ENCODE measurements around the gene PRPF6. TPM values are rescaled to one million over a fixed set of nuclear protein-coding genes. Genes with fewer than 3 reads are reported as not detected.
A peak's percentile ranks its signal among the peaks of the same experiment; 100 is the strongest.

The PRPF6 gene
- total RNA-seq, 2 experiments from 2014 or later: 50.6 to 51.3 TPM

DNA sequence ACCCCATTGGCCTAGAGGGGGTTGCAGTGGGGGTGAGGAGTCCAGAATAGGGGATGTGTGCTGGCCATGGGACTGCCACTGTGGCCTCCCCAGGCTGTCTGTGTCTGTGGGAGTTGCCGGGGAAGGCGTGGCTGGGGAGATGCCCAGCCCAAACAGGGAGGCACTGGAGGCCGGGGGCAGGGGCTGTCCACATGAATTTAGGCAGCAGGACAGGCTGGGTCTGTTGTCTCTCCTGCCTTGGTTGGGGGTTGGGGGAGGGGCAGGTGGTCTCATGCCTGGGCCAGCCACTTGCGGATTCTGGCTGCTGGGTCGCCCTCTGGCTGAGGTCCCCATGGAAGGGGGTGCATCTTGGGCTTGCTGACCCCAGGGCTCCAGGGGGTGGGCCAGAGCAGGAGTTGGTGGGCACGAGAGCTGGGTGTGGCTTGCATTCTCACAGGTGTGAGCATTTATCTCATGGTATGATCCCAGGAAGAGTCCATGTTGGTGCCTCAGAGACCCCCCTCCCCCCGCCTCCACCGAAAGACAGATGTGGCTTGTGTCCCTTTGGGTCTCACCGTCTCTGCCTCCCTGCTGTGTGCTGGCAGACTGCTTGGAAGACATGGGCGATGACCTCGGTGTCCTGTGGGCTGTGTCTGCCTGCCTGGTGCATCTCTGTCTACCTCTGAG, 64.5 kb downstream of the PRPF6 start:
- no peak overlapping the region for H3K4me3 Mint-ChIP-seq
- Histone ChIP-seq H3K27me3 (ENCODE audit: control insufficient read depth in 1 of 2, insufficient read depth in 2 of 2, low read length in 2 of 2) (peaks cover 10 to 17% of the 10 kb centered on the region in 2 experiments), H3K9me3 (ENCODE audit: control insufficient read depth in 1 of 2, insufficient read depth in 1 of 2, low read length in 2 of 2) (peaks cover 0 to 9% of the 10 kb centered on the region in 2 experiments), H3K4me3 (ENCODE audit: low read length) (no peak overlapping the region), H3K36me3 (ENCODE audit: insufficient read depth, low read length) (no peaks in the 10 kb centered on the region), H3K27ac (ENCODE audit: low read depth in 1 of 2, low read length in 2 of 2) (no peak overlapping the region), H3K4me1 (ENCODE audit: insufficient read depth, low read length) (peaks cover 36% of the 10 kb centered on the region)
- no peaks in the 10 kb centered on the region for H3K9me3 Mint-ChIP-seq
- peak overlapping the region; percentile 40 for H3K27ac Mint-ChIP-seq
- peaks cover 34% of the 10 kb centered on the region for H3K4me1 Mint-ChIP-seq (ENCODE audit: low read depth)
- no peak for DNase-seq
- intact Hi-C loops (cut with DNase I, micrococcal nuclease): no loop called here
- POLR2A ChIA-PET: no interaction called here
- TF ChIP-seq CTCF (IDR thresholded peaks at IDR 0.05): no peak
- H3K36me3 Mint-ChIP-seq (ENCODE audit: low read depth): no peaks in the 10 kb centered on the region
- H3K27me3 Mint-ChIP-seq: peaks cover 22% of the 10 kb centered on the region
- CTCF ChIA-PET: no interaction called here
- no peak for ATAC-seq (ENCODE audit: poor library complexity)

- ChIA-PET CTCF (interaction anchor here (1.2 kb wide), 1 partner anchor 9 kb away, joined by 3 read pairs; no protein-coding TSS in a partner anchor), POLR2A (interaction anchor here (0.7 to 1.2 kb wide), 2 partner anchors 9 to 69 kb away, joined by 3 read pairs; no protein-coding TSS in a partner anchor)
- intact Hi-C loops (cut with DNase I, micrococcal nuclease): no loop called here
- Mint-ChIP-seq H3K36me3 (ENCODE audit: low read depth) (no peaks in the 10 kb centered on the region), H3K27ac (no peak overlapping the region), H3K27me3 (peaks cover 34% of the 10 kb centered on the region), H3K9me3 (no peaks in the 10 kb centered on the region), H3K4me3 (no peak overlapping the region), H3K4me1 (ENCODE audit: low read depth) (peaks cover 26% of the 10 kb centered on the region)
- Histone ChIP-seq H3K9me3 (ENCODE audit: control insufficient read depth in 1 of 2, insufficient read depth in 1 of 2, low read length in 2 of 2) (peaks cover 0 to 22% of the 10 kb centered on the region in 2 experiments), H3K27me3 (ENCODE audit: control insufficient read depth in 1 of 2, insufficient read depth in 2 of 2, low read length in 2 of 2) (peaks cover 25 to 33% of the 10 kb centered on the region in 2 experiments), H3K36me3 (ENCODE audit: insufficient read depth, low read length) (no peaks in the 10 kb centered on the region), H3K27ac (ENCODE audit: low read depth in 1 of 2, low read length in 2 of 2) (no peak overlapping the region), H3K4me1 (ENCODE audit: insufficient read depth, low read length) (peaks cover 21% of the 10 kb centered on the region), H3K4me3 (ENCODE audit: low read length) (no peak overlapping the region)
- TF ChIP-seq CTCF (IDR thresholded peaks at IDR 0.05): no peak
- ATAC-seq (ENCODE audit: poor library complexity): no peak
- no peak for DNase-seq
These were observed 66.1 kb downstream of the PRPF6 start for GRCh38 chr20:64047046-64047389.

- H3K27ac Mint-ChIP-seq: no peak overlapping the region
- no peak overlapping the region for H3K4me3 Mint-ChIP-seq
- no peaks in the 10 kb centered on the region for H3K36me3 Mint-ChIP-seq (ENCODE audit: low read depth)
- peaks cover 0 to 22% of the 10 kb centered on the region in 2 experiments for H3K9me3 ChIP-seq (ENCODE audit: control insufficient read depth in 1 of 2, insufficient read depth in 1 of 2, low read length in 2 of 2)
- no peaks in the 10 kb centered on the region for H3K9me3 Mint-ChIP-seq
- H3K36me3 ChIP-seq (ENCODE audit: insufficient read depth, low read length): no peaks in the 10 kb centered on the region
- H3K27ac ChIP-seq (ENCODE audit: low read depth in 1 of 2, low read length in 2 of 2): no peak overlapping the region
- ATAC-seq (ENCODE audit: poor library complexity) (no peak), DNase-seq (no peak)
- no peak overlapping the region for H3K4me3 ChIP-seq (ENCODE audit: low read length)
- CTCF ChIA-PET: interaction anchor here (1.2 kb wide), 1 partner anchor 10 kb away, joined by 3 read pairs; no protein-coding TSS in a partner anchor
- peaks cover 41% of the 10 kb centered on the region for H3K27me3 Mint-ChIP-seq
- peaks cover 26% of the 10 kb centered on the region for H3K4me1 Mint-ChIP-seq (ENCODE audit: low read depth)
- H3K27me3 ChIP-seq (ENCODE audit: control insufficient read depth in 1 of 2, insufficient read depth in 2 of 2, low read length in 2 of 2): peaks cover 29 to 43% of the 10 kb centered on the region in 2 experiments
- TF ChIP-seq CTCF (IDR thresholded peaks at IDR 0.05): no peak
- POLR2A ChIA-PET: interaction anchor here (1.2 kb wide), 1 partner anchor 10 kb away, joined by 3 read pairs; no protein-coding TSS in a partner anchor
- intact Hi-C loops (cut with DNase I, micrococcal nuclease): no loop called here
- H3K4me1 ChIP-seq (ENCODE audit: insufficient read depth, low read length): peaks cover 16% of the 10 kb centered on the region
These were observed 67.1 kb downstream of the PRPF6 start for GRCh38 chr20:64047968-64048401.
